HG02610 (cell line): ENCODE measurements around the gene ZBTB8B.

ENCODE experiments used
- ATAC-seq: cut with Tn5 transposase; IDR thresholded peaks from one replicate; pipeline ENCODE4 v1.9.1; 2021; ENCODE audit warnings: mild to moderate bottlenecking, moderate library complexity; ENCODE audit not compliant: unreplicated experiment

Gene ZBTB8B

DNA sequence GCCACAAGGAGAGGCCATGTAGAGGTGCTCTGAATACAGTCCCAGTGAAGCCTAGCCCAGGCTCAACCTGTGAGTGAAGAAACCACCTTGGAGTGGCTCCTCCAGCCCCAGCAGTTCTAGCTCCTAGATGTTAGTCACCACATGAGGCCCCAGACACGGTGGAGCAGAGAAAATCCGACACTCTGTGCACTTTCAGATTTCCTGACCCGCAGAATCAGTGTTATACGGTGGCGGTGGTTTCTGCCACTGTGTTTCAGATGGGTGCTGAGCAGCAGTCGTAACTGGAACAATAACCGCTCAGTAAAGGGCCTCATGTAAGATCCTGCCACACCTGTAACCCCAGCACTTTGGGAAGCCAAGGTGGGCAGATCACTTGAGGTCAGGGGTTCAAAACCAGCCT lies 38.3 kb downstream of the ZBTB8B start:
- no peak for ATAC-seq

- no peak for ATAC-seq
Measured at GRCh38 chr1:32507021-32507420, 42.1 kb downstream of the ZBTB8B start.

GRCh38 chr1:32508761-32509160 lies 43.9 kb downstream of the ZBTB8B start:
- no peak for ATAC-seq

DNA sequence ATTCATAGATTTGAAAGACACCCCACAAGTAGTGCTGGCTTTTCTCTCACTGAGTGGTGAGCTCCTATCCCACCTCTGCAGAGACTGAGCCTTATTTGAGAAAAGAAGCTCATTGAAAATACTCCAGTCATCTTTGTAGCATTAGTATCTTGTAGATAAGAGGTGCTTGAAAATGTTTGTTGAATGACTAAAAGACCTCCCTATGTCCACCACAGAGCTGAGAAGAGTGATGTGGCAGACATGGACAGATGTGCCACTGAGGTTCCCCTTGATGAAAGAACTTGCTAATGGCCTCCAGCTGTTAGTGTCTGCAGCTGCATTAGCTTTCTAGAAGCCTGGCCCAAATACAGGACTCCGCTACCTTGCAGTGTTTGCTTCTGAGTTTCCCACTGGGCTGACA lies 45.1 kb downstream of the ZBTB8B start:
- ATAC-seq: no peak
